H9 (cell line): ENCODE measurements around the gene SBK2. TPM values are rescaled to one million over a fixed set of nuclear protein-coding genes. Genes with fewer than 3 reads are reported as not detected.

Experiments used
- DNase-seq: peaks from one replicate; pipeline ENCODE4 v3.0.0-alpha.2; 2017
- H2AFZ ChIP-seq: one replicate; pipeline ENCODE4 v1.6.1; 2013; ENCODE audit warnings: mild to moderate bottlenecking, low read length, control low read depth, moderate library complexity
- H2AK5ac ChIP-seq: 2 replicates; pipeline ENCODE4 v1.6.1; 2013; ENCODE audit warnings: low read length, control low read depth, mixed read lengths; ENCODE audit not compliant: insufficient read length
- H2BK120ac ChIP-seq: one replicate; pipeline ENCODE4 v1.6.1; 2013; ENCODE audit warnings: low read depth, mild to moderate bottlenecking, low read length, control low read depth, inconsistent platforms; ENCODE audit not compliant: poor library complexity, severe bottlenecking
- H2BK12ac ChIP-seq: 2 replicates; pipeline ENCODE4 v1.6.1; 2013; ENCODE audit warnings: low read length, control low read depth, mixed read lengths, low read depth; ENCODE audit not compliant: insufficient read length
- H2BK15ac ChIP-seq: 2 replicates; pipeline ENCODE4 v1.6.1; 2013; ENCODE audit warnings: low read depth, low read length, control low read depth
- H2BK20ac ChIP-seq: one replicate; pipeline ENCODE4 v1.6.1; 2013; ENCODE audit warnings: low read depth, mild to moderate bottlenecking, low read length, control low read depth, inconsistent platforms; ENCODE audit not compliant: poor library complexity, severe bottlenecking
- H2BK5ac ChIP-seq: 2 replicates; pipeline ENCODE4 v1.6.1; 2013; ENCODE audit warnings: low read length, control low read depth, mixed read lengths; ENCODE audit not compliant: insufficient read length
- H3K14ac ChIP-seq: 2 replicates; pipeline ENCODE4 v1.6.1; 2013; ENCODE audit warnings: low read length, control low read depth; ENCODE audit not compliant: insufficient read depth
- H3K18ac ChIP-seq: 2 replicates; pipeline ENCODE4 v1.6.1; 2013; ENCODE audit warnings: low read depth, mild to moderate bottlenecking, mixed read lengths, low read length, control low read depth; ENCODE audit not compliant: insufficient read length
- H3K23ac ChIP-seq: 2 replicates; pipeline ENCODE4 v1.6.1; 2013; ENCODE audit warnings: low read length, control low read depth, mixed read lengths, low read depth; ENCODE audit not compliant: insufficient read length
- H3K23me2 ChIP-seq: 2 replicates; pipeline ENCODE4 v1.6.1; 2013; ENCODE audit warnings: low read depth, mild to moderate bottlenecking, mixed read lengths, low read length, control low read depth; ENCODE audit not compliant: insufficient read length, poor library complexity, severe bottlenecking
- H3K27ac ChIP-seq: 2 replicates; pipeline ENCODE4 v1.5.1; 2013; ENCODE audit warnings: low read length, control low read depth, mixed read lengths, low read depth; ENCODE audit not compliant: insufficient read length
- H3K27me3 ChIP-seq: 2 replicates; pipeline ENCODE4 v1.6.1; 2013; ENCODE audit warnings: low read length, control low read depth, inconsistent platforms; ENCODE audit not compliant: insufficient read depth
- H3K4ac ChIP-seq: 2 replicates; pipeline ENCODE4 v1.6.1; 2013; ENCODE audit warnings: low read depth, mild to moderate bottlenecking, control low read depth, inconsistent platforms, low read length, moderate library complexity
- H3K4me1 ChIP-seq: 2 replicates; pipeline ENCODE4 v1.6.1; 2013; ENCODE audit warnings: low read length, control low read depth, inconsistent platforms; ENCODE audit not compliant: insufficient read depth
- H3K4me2 ChIP-seq: 2 replicates; pipeline ENCODE4 v1.6.1; 2013; ENCODE audit warnings: low read length, control low read depth, mixed read lengths; ENCODE audit not compliant: insufficient read length, insufficient read depth
- H3K56ac ChIP-seq: 2 replicates; pipeline ENCODE4 v1.6.1; 2013; ENCODE audit warnings: low read depth, mild to moderate bottlenecking, mixed read lengths, low read length, control low read depth; ENCODE audit not compliant: insufficient read length
- H3K79me1 ChIP-seq: 2 replicates; pipeline ENCODE4 v1.6.1; 2013; ENCODE audit warnings: low read depth, mild to moderate bottlenecking, moderate library complexity, low read length, control low read depth, inconsistent platforms; ENCODE audit not compliant: insufficient read depth, poor library complexity, severe bottlenecking
- H3K79me2 ChIP-seq: 2 replicates; pipeline ENCODE4 v1.6.1; 2013; ENCODE audit warnings: low read length, control low read depth, inconsistent platforms; ENCODE audit not compliant: insufficient read depth
- H3K9ac ChIP-seq: 2 replicates; pipeline ENCODE4 v1.6.1; 2013; ENCODE audit warnings: low read length, control low read depth, mixed read lengths; ENCODE audit not compliant: insufficient read length; ENCODE audit errors: extremely low read depth
- H3K9me3 ChIP-seq: one replicate; pipeline ENCODE4 v1.6.1; 2013; ENCODE audit warnings: low read depth, low read length, inconsistent platforms; ENCODE audit not compliant: control insufficient read depth
- H3T11ph ChIP-seq: one replicate; pipeline ENCODE4 v1.6.1; 2013; ENCODE audit warnings: mild to moderate bottlenecking, low read length, control low read depth, inconsistent platforms
- H4K20me1 ChIP-seq: one replicate; pipeline ENCODE4 v1.6.1; 2013; ENCODE audit not compliant: control insufficient read depth, insufficient read length, insufficient read depth
- H4K5ac ChIP-seq: 2 replicates; pipeline ENCODE4 v1.6.1; 2013; ENCODE audit warnings: low read depth, mild to moderate bottlenecking, mixed read lengths, low read length, control low read depth; ENCODE audit not compliant: insufficient read length
- H4K8ac ChIP-seq: replicated peaks from 2 replicates; pipeline ENCODE4 v1.6.1; 2013; ENCODE audit warnings: low read length, control low read depth, mixed read lengths, low read depth; ENCODE audit not compliant: insufficient read length
- H4K91ac ChIP-seq: 2 replicates; pipeline ENCODE4 v1.6.1; 2013; ENCODE audit warnings: low read depth, mild to moderate bottlenecking, moderate library complexity, mixed read lengths, low read length, control low read depth; ENCODE audit not compliant: insufficient read length
- H3K27ac Mint-ChIP-seq, 3 experiments: 2 replicates in 2 of 3; 3 replicates in 1 of 3; pipeline ENCODE4 v1.8.0; 2020 to 2021; ENCODE audit warnings: mixed read lengths in 3 of 3, mild to moderate bottlenecking in 1 of 3, moderate library complexity in 1 of 3
- H3K27me3 Mint-ChIP-seq: 2 replicates; pipeline ENCODE4 v1.8.0; 2021; ENCODE audit warnings: low read depth, mild to moderate bottlenecking, moderate library complexity, mixed read lengths
- H3K36me3 Mint-ChIP-seq, 3 experiments: 2 replicates in 2 of 3; 3 replicates in 1 of 3; pipeline ENCODE4 v1.8.0; 2020 to 2021; ENCODE audit warnings: low read depth in 3 of 3, mixed read lengths in 3 of 3; ENCODE audit not compliant: insufficient read depth in 1 of 3
- H3K4me1 Mint-ChIP-seq, 2 experiments: 2 replicates each; pipeline ENCODE4 v1.8.0; 2020; ENCODE audit warnings: mixed read lengths in 2 of 2
- H3K4me3 Mint-ChIP-seq, 2 experiments: 2 replicates in 1 of 2; 3 replicates in 1 of 2; pipeline ENCODE4 v1.8.0; 2020 to 2021; ENCODE audit warnings: mild to moderate bottlenecking in 2 of 2, mixed read lengths in 2 of 2, moderate library complexity in 1 of 2
- H3K9me3 Mint-ChIP-seq, 2 experiments: 2 replicates in 1 of 2; 3 replicates in 1 of 2; pipeline ENCODE4 v1.8.0; 2020; ENCODE audit warnings: mild to moderate bottlenecking in 2 of 2, mixed read lengths in 2 of 2, moderate library complexity in 1 of 2
- CTCF ChIP-seq: fragments of 200-600 bp; sonication (generic); conservative IDR thresholded peaks from 3 replicates; pipeline ENCODE4 v1.8.0; 2021; ENCODE audit warnings: antibody characterized with exemption, mild to moderate bottlenecking
- WGBS: extraction: QIAGEN DNeasy Blood & Tissue Kit; methylation state at CpG from one replicate; pipeline ENCODE4 v1.1.7; 2013; ENCODE audit warnings: missing lambda C conversion rate, low lambda C conversion rate, mixed read lengths; ENCODE audit not compliant: insufficient read length; ENCODE audit errors: extremely low coverage; 5-methylcytosine and 5-hydroxymethylcytosine counted together
- total RNA-seq: library from RNA; stranded (reverse); gene quantifications from 2 replicates; pipeline ENCODE4 v1.2.1, GENCODE V29; 2021

SBK2 gene
- total RNA-seq, 1 experiment from 2014 or later = 2.8 TPM

- no peak within 1 kb of the TSS for H3K9ac ChIP-seq
- H3K36me3 Mint-ChIP-seq = peaks cover 0 to 5% (median 0%) of the 10 kb centered on the region in 3 experiments; a peak in 3 of 7 replicates
- peaks cover 8% of the 10 kb centered on the region for H3K23me2 ChIP-seq
- H3K4me3 Mint-ChIP-seq = peak within 1 kb of the TSS; percentile 46 to 75
- H3K9me3 ChIP-seq = no peaks in the 10 kb centered on the region
- no peak for DNase-seq
- peak within 1 kb of the TSS; percentile 52 for H3K4me2 ChIP-seq
- no peak within 1 kb of the TSS for H2BK12ac ChIP-seq
- no peak within 1 kb of the TSS for H2BK20ac ChIP-seq
- H2AFZ ChIP-seq = no peak within 1 kb of the TSS
- H2BK15ac ChIP-seq = no peak within 1 kb of the TSS
- H3K4ac ChIP-seq = no peak within 1 kb of the TSS
- no peak within 1 kb of the TSS for H2BK5ac ChIP-seq
- H2AK5ac ChIP-seq = no peak within 1 kb of the TSS
- no peak within 1 kb of the TSS for H3K18ac ChIP-seq
- H3K79me2 ChIP-seq = no peaks in the 10 kb centered on the region
- no peaks in the 10 kb centered on the region for H3K9me3 Mint-ChIP-seq
- no peak within 1 kb of the TSS for H3K23ac ChIP-seq
- no CpG with 5 or more reads among the region's 21 CpGs for WGBS
- no peaks in the 10 kb centered on the region for H3K79me1 ChIP-seq
- no peak within 1 kb of the TSS for H2BK120ac ChIP-seq
- H3K27me3 Mint-ChIP-seq = peaks cover 7% of the 10 kb centered on the region
- H3K27ac Mint-ChIP-seq = peak within 1 kb of the TSS; percentile 73 to 92 (median 82); a peak in 5 of 7 replicates
- no peak within 1 kb of the TSS for H4K5ac ChIP-seq
- H3K27me3 ChIP-seq = no peaks in the 10 kb centered on the region
- H3K4me1 ChIP-seq = peaks cover 3% of the 10 kb centered on the region
- no peak within 1 kb of the TSS for H4K8ac ChIP-seq
- no peak within 1 kb of the TSS for H3K56ac ChIP-seq
- no peak within 1 kb of the TSS for H4K91ac ChIP-seq
- H3T11ph ChIP-seq = no peak within 1 kb of the TSS
- 0 out of 2 replicates have a peak within 1 kb of the TSS, but pooled peaks have one; percentile 47 for H3K14ac ChIP-seq
- no peak within 1 kb of the TSS for H3K27ac ChIP-seq
- H4K20me1 ChIP-seq = no peaks in the 10 kb centered on the region
- no peak for TF ChIP-seq CTCF
- peaks cover 16 to 35% of the 10 kb centered on the region in 2 experiments for H3K4me1 Mint-ChIP-seq
These were observed 48.8 kb downstream of the SBK2 start, which contains the start of gene SSC5D for GRCh38 chr19:55487924-55488687. TSS of gene SSC5D (plus strand) at chr19:55488436. CDS start at chr19:55488590, 154 bp downstream.
